Endothelial cell (in vitro differentiated cells): ENCODE results near the gene DPH1. TPM values are rescaled to one million over a fixed set of nuclear protein-coding genes. Genes with fewer than 3 reads are reported as not detected.

ENCODE experiments used
- DNase-seq: peaks from one replicate; pipeline ENCODE4 v3.0.0; 2021; ENCODE audit warnings: low spot score
- H3K27ac Mint-ChIP-seq: one replicate; pipeline ENCODE4 v1.8.0; 2021; ENCODE audit warnings: mixed read lengths, inconsistent platforms; ENCODE audit not compliant: unreplicated experiment
- H3K27me3 Mint-ChIP-seq: one replicate; pipeline ENCODE4 v1.8.0; 2021; ENCODE audit warnings: mild to moderate bottlenecking, moderate library complexity, mixed read lengths, inconsistent platforms; ENCODE audit not compliant: unreplicated experiment
- H3K36me3 Mint-ChIP-seq: one replicate; pipeline ENCODE4 v1.8.0; 2021; ENCODE audit warnings: mild to moderate bottlenecking, low read depth, mixed read lengths, inconsistent platforms; ENCODE audit not compliant: unreplicated experiment
- H3K4me1 Mint-ChIP-seq: one replicate; pipeline ENCODE4 v1.8.0; 2021; ENCODE audit warnings: mild to moderate bottlenecking, mixed read lengths, inconsistent platforms; ENCODE audit not compliant: unreplicated experiment
- H3K4me3 Mint-ChIP-seq: one replicate; pipeline ENCODE4 v1.8.0; 2021; ENCODE audit warnings: mild to moderate bottlenecking, mixed read lengths, inconsistent platforms; ENCODE audit not compliant: unreplicated experiment
- H3K9me3 Mint-ChIP-seq: one replicate; pipeline ENCODE4 v1.8.0; 2021; ENCODE audit warnings: mixed read lengths, inconsistent platforms; ENCODE audit not compliant: unreplicated experiment
- CTCF ChIP-seq: fragments of 200-600 bp; sonication (generic); IDR thresholded peaks from one replicate; pipeline ENCODE4 v1.5.0; 2021; ENCODE audit warnings: antibody characterized with exemption; ENCODE audit not compliant: unreplicated experiment
- total RNA-seq: library from RNA; stranded (reverse); fragmentation: NEBNext Ultra II Directional; extraction: Animal tissue kit (Norgen Biotek cat#: 25700); gene quantifications from one replicate; pipeline ENCODE4 v1.2.1, GENCODE V29; 2021; ENCODE audit not compliant: unreplicated experiment

DPH1 gene
- total RNA-seq, 1 donor from 2014 or later = 27.1 TPM

DNA sequence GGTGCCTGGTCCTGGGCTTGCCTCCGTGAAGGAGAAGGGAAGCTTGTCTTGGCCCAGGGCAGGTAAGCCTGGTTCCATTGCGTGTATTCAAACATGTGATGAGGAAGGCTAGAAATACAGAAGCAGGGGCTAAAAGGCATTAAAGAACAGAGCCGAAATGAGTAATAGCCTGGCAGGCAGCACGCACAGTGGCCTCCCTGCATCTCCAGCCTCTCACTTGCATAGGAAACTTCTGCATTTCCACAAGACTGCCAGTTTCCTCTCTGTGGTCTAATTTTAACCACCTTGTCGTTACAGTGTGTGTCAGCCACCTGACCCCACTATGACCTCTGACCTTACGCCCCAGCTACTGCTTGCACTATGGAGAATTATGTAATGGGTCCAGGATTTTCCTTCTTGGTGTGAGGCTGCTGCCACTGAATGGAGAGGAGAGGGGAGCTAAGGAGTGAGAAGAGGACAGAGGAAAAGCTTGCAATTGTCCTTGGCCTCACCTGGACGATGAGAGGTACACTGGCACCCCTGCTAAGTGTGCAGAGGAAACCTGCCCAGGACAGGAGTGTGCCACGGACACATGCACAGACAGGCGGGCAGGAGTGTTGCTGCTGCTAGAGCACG is 57.8 kb downstream of the DPH1 start:
- peaks cover 18% of the 10 kb centered on the region for H3K36me3 Mint-ChIP-seq
- no peak for DNase-seq
- TF ChIP-seq CTCF = no peak
- peak overlapping the region; percentile 70 for H3K4me3 Mint-ChIP-seq
- H3K27ac Mint-ChIP-seq = peak overlapping the region; percentile 15
- peaks cover 63% of the 10 kb centered on the region for H3K4me1 Mint-ChIP-seq
- no peaks in the 10 kb centered on the region for H3K9me3 Mint-ChIP-seq
- peaks cover 17% of the 10 kb centered on the region for H3K27me3 Mint-ChIP-seq

GRCh38 chr17:2089021-2089422 is 59.1 kb downstream of the DPH1 start:
- Mint-ChIP-seq H3K27me3 (peaks cover 17% of the 10 kb centered on the region), H3K4me1 (peaks cover 58% of the 10 kb centered on the region), H3K4me3 (no peak overlapping the region), H3K27ac (no peak overlapping the region), H3K36me3 (peaks cover 9% of the 10 kb centered on the region), H3K9me3 (no peaks in the 10 kb centered on the region)
- no peak for TF ChIP-seq CTCF
- no peak for DNase-seq

DNA sequence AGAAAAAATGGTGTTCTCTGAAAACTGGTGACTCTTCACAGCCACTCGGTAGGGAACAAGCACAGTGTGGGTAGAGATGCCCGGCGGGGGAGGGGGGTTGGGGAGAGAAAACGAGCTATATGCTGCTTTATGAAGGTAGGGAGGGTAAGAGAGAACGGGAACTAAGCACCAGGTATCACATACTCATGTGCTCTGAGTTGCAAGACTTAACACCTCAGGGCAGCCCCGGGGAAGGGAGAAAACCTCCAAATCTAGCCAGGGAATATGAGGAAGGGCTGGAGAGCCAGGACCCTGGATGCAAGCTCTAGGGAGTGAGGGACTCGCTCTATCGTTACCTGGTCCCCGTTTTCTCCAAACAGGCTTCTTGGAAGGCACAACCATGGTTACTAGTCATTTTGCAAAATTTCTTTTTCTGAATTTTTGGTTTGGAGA is 60.3 kb downstream of the DPH1 start:
- H3K27ac Mint-ChIP-seq = peak overlapping the region; percentile 52
- H3K9me3 Mint-ChIP-seq = no peaks in the 10 kb centered on the region
- no peak for DNase-seq
- peaks cover 9% of the 10 kb centered on the region for H3K36me3 Mint-ChIP-seq
- TF ChIP-seq CTCF = no peak
- H3K4me3 Mint-ChIP-seq = no peak overlapping the region
- H3K27me3 Mint-ChIP-seq = peaks cover 17% of the 10 kb centered on the region
- H3K4me1 Mint-ChIP-seq = peaks cover 51% of the 10 kb centered on the region

- Mint-ChIP-seq H3K4me3 (peak overlapping the region; percentile 42), H3K4me1 (peaks cover 44% of the 10 kb centered on the region), H3K36me3 (peaks cover 5% of the 10 kb centered on the region), H3K27ac (peak overlapping the region; percentile 74), H3K27me3 (peaks cover 17% of the 10 kb centered on the region), H3K9me3 (no peaks in the 10 kb centered on the region)
- no peak for TF ChIP-seq CTCF
- DNase-seq = peak; percentile 65
These were observed 61.0 kb downstream of the DPH1 start for GRCh38 chr17:2090804-2091534.

- Mint-ChIP-seq H3K27me3 (peaks cover 13% of the 10 kb centered on the region), H3K9me3 (no peaks in the 10 kb centered on the region), H3K36me3 (peaks cover 5% of the 10 kb centered on the region), H3K27ac (peak overlapping the region; percentile 33), H3K4me3 (no peak overlapping the region), H3K4me1 (peaks cover 36% of the 10 kb centered on the region)
- TF ChIP-seq CTCF = peak; percentile 31
- DNase-seq = no peak
These were observed 62.3 kb downstream of the DPH1 start for GRCh38 chr17:2092253-2092652.
